Endothelial cell of umbilical vein (primary cell): ENCODE data around the gene OTULIN. TPM values are rescaled to one million over a fixed set of nuclear protein-coding genes. Genes with fewer than 3 reads are reported as not detected.

Experiments
- BruUV-seq: library from RNA; stranded (reverse); fragments of 400-500 nt; replicated peaks from 2 replicates; lab custom pipeline; 2021; lab: Mats Ljungman, UMichigan
- CTCF ChIA-PET: fragments of 300-600, 350-600 bp; sonication (Branson Sonifier 250); formaldehyde crosslinking; loops from one replicate; lab custom pipeline; 2021; ENCODE audit warnings: antibody characterized with exemption, inconsistent platforms; lab: Charles Lee
- POLR2A ChIA-PET: fragments of 300-600, 350-600 bp; sonication (Branson Sonifier 250); formaldehyde crosslinking; loops from one replicate; lab custom pipeline; 2021; ENCODE audit warnings: antibody characterized with exemption, inconsistent platforms; lab: Charles Lee
- DNase-seq: peaks from one replicate; pipeline ENCODE4 v3.0.0-alpha.2; 2011; ENCODE audit warnings: low read depth, low spot score
- FAIRE-seq: peaks from 2 replicates; lab custom pipeline; 2011; peaks lifted over from hg19 to GRCh38; lab: Jason Lieb, UNC
- H2AFZ ChIP-seq: 2 replicates; pipeline ENCODE4 v1.6.0; 2012; ENCODE audit warnings: low read depth, low read length, control low read depth, inconsistent platforms
- H3K27ac ChIP-seq: 2 replicates; pipeline ENCODE4 v1.5.1; 2011; ENCODE audit warnings: low read depth, mild to moderate bottlenecking, control low read depth, low read length, moderate library complexity; ENCODE audit not compliant: insufficient read depth
- H3K27me3 ChIP-seq, 2 experiments: 2 replicates each; pipeline versions ENCODE4 v1.6.0 to v1.6.1; 2011; ENCODE audit warnings: low read length in 2 of 2, mixed read lengths in 1 of 2; ENCODE audit not compliant: control insufficient read depth in 2 of 2, insufficient read depth in 2 of 2
- H3K36me3 ChIP-seq, 2 experiments: 2 replicates in 1 of 2; 3 replicates in 1 of 2; pipeline ENCODE4 v1.5.1; 2011; ENCODE audit warnings: low read length in 2 of 2, mild to moderate bottlenecking in 1 of 2, moderate library complexity in 1 of 2; ENCODE audit not compliant: control insufficient read depth in 2 of 2, insufficient read depth in 2 of 2; ENCODE audit errors: extremely low read depth in 1 of 2
- H3K4me1 ChIP-seq: 3 replicates; pipeline ENCODE4 v1.5.1; 2011; ENCODE audit warnings: mild to moderate bottlenecking, low read length; ENCODE audit not compliant: control insufficient read depth, insufficient read depth; ENCODE audit errors: extremely low read depth
- H3K4me2 ChIP-seq: 2 replicates; pipeline ENCODE4 v1.6.1; 2011; ENCODE audit warnings: low read length, control low read depth, mixed read lengths; ENCODE audit not compliant: insufficient read depth
- H3K4me3 ChIP-seq, 3 experiments: fragments of 200-600 bp in 1 of 3; sonication (generic), shearing (Covaris generic) in 1 of 3; replicated peaks in 1 of 3; 2 replicates each; pipeline ENCODE4 v1.5.1; 2011 to 2016; ENCODE audit warnings: control low read depth in 3 of 3, low read length in 3 of 3, mild to moderate bottlenecking in 2 of 3, inconsistent platforms in 1 of 3, low read depth in 1 of 3, moderate library complexity in 1 of 3; ENCODE audit not compliant: insufficient read depth in 1 of 3
- H3K79me2 ChIP-seq: 2 replicates; pipeline ENCODE4 v1.6.0; 2012; ENCODE audit warnings: low read length, inconsistent platforms; ENCODE audit not compliant: control insufficient read depth, insufficient read depth
- H3K9ac ChIP-seq: replicated peaks from 2 replicates; pipeline ENCODE3; 2011; ENCODE audit warnings: low read length, control low read depth; ENCODE audit not compliant: insufficient read depth; ENCODE audit errors: extremely low read depth
- H3K9me1 ChIP-seq: replicated peaks from 3 replicates; pipeline ENCODE4 v1.6.0; 2011; ENCODE audit warnings: mild to moderate bottlenecking, low read length; ENCODE audit not compliant: control insufficient read depth, insufficient read depth; ENCODE audit errors: extremely low read depth
- H3K9me3 ChIP-seq: replicated peaks from 2 replicates; pipeline ENCODE4 v1.5.1; 2012; ENCODE audit warnings: low read length, inconsistent platforms; ENCODE audit not compliant: control insufficient read depth, insufficient read depth
- H4K20me1 ChIP-seq: replicated peaks from 2 replicates; pipeline ENCODE3; 2011; ENCODE audit warnings: mild to moderate bottlenecking, low read length; ENCODE audit not compliant: control insufficient read depth, insufficient read depth; ENCODE audit errors: extremely low read depth
- CTCF ChIP-seq, 2 donors: IDR thresholded peaks; 1 replicate in 1 of 2; 2 replicates in 1 of 2; pipeline ENCODE4 v1.5.1; 2011; ENCODE audit warnings: low read length in 2 of 2, mild to moderate bottlenecking in 2 of 2, moderate library complexity in 2 of 2, control low read depth in 1 of 2, inconsistent platforms in 1 of 2, low read depth in 1 of 2; ENCODE audit not compliant: insufficient read depth in 1 of 2; ENCODE audit errors: extremely low read depth in 1 of 2
- EZH2 ChIP-seq: IDR thresholded peaks from 2 replicates; pipeline ENCODE4 v1.6.1; 2012; ENCODE audit warnings: borderline replicate concordance, low read depth, mild to moderate bottlenecking, moderate library complexity, low read length, inconsistent platforms; ENCODE audit not compliant: severe bottlenecking
- FOS ChIP-seq: IDR thresholded peaks from 2 replicates; pipeline ENCODE4 v1.6.1; 2011; ENCODE audit warnings: mild to moderate bottlenecking, low read length, moderate library complexity, borderline replicate concordance; ENCODE audit not compliant: insufficient read depth
- GATA2 ChIP-seq: IDR thresholded peaks from 2 replicates; pipeline ENCODE4 v1.7.0; 2011; ENCODE audit warnings: low read depth, mild to moderate bottlenecking, moderate library complexity, mixed read lengths, low read length; ENCODE audit not compliant: insufficient read length, insufficient read depth
- JUN ChIP-seq: IDR thresholded peaks from 2 replicates; pipeline ENCODE4 v1.6.1; 2011; ENCODE audit warnings: borderline replicate concordance, low read depth; ENCODE audit not compliant: insufficient read length, insufficient read depth
- MAX ChIP-seq: IDR thresholded peaks from 2 replicates; pipeline ENCODE4 v1.6.1; 2011; ENCODE audit not compliant: insufficient read depth, insufficient read length
- MYC ChIP-seq: IDR thresholded peaks from one replicate; pipeline ENCODE4 v1.6.1; 2011; ENCODE audit warnings: mild to moderate bottlenecking, low read depth, low read length
- POLR2A ChIP-seq: IDR thresholded peaks from 2 replicates; pipeline ENCODE4 v1.6.1; 2012; ENCODE audit warnings: low read depth, mild to moderate bottlenecking, control low read depth, low read length
- POLR2AphosphoS5 ChIP-seq: IDR thresholded peaks from 2 replicates; pipeline ENCODE4 v1.6.1; 2012; ENCODE audit warnings: low read depth, mild to moderate bottlenecking, control low read depth, low read length, moderate library complexity; ENCODE audit not compliant: insufficient read depth
- dilution Hi-C: fragments of 300-500 bp; cut with MboI; formaldehyde crosslinking; loops from one replicate; pipeline ENCODE4 v1.15.0; 2019; ENCODE audit warnings: low sequenced_read_pairs; ENCODE audit not compliant: extremely low pct_ligation_motif_present
- intact Hi-C: fragments of 100-400 bp; cut with micrococcal nuclease; formaldehyde crosslinking; loops from one replicate; pipeline ENCODE4 v1.10.0; 2022
- polyA plus RNA-seq, 4 experiments: library from polyadenylated mRNA; depleted of rRNA in 3 of 4; stranded (reverse) in 3 of 4; unstranded in 1 of 4; fragments of >200 nt; gene quantifications; 2 replicates each; pipeline versions ENCODE4 v1.2.1 to v1.2.3, GENCODE V29; 2011 to 2012; ENCODE audit warnings: missing spikeins in 1 of 4
- total RNA-seq: library from RNA; stranded (reverse); gene quantifications from 2 replicates; pipeline ENCODE4 v1.2.3, GENCODE V29; 2021

The OTULIN gene
- total and polyA plus RNA-seq, 2 donors (not counting 3 experiments of a cell fraction or from before 2014, with no cell fraction given) = 7.8 to 30.2 TPM

GRCh38 chr5:14730466-14730865 is 65.9 kb downstream of the OTULIN start:
- Histone ChIP-seq H3K79me2 (no peaks in the 10 kb centered on the region), H3K9ac (no peak overlapping the region), H3K4me1 (no peaks in the 10 kb centered on the region), H3K9me1 (no peaks in the 10 kb centered on the region), H3K4me3 (no peak overlapping the region), H2AFZ (no peak overlapping the region), H3K36me3 (no peaks in the 10 kb centered on the region), H4K20me1 (no peaks in the 10 kb centered on the region), H3K4me2 (no peak overlapping the region), H3K27ac (no peak overlapping the region), H3K9me3 (no peaks in the 10 kb centered on the region), H3K27me3 (no peaks in the 10 kb centered on the region)
- TF ChIP-seq POLR2AphosphoS5 (no peak), GATA2 (no peak), FOS (no peak), POLR2A (no peak), MYC (no peak), EZH2 (no peak)
- FAIRE-seq (no peak), DNase-seq (no peak)
- POLR2A ChIA-PET = no interaction called here
- intact Hi-C loops (no loop called here), dilution Hi-C loops (loop anchor here (25.0 kb wide), 1 partner anchor 282 kb away; no protein-coding TSS in a partner anchor)
- CTCF ChIA-PET = interaction anchor here (10.2 kb wide), 1 partner anchor 273 kb away, joined by 168 read pairs; no protein-coding TSS in a partner anchor
- BruUV-seq = no TSS peak

- Histone ChIP-seq H3K4me3 (no peak overlapping the region), H4K20me1 (no peaks in the 10 kb centered on the region), H3K9ac (no peak overlapping the region), H2AFZ (no peak overlapping the region), H3K36me3 (no peaks in the 10 kb centered on the region), H3K9me1 (no peaks in the 10 kb centered on the region), H3K9me3 (no peaks in the 10 kb centered on the region), H3K27me3 (no peaks in the 10 kb centered on the region), H3K27ac (no peak overlapping the region), H3K4me2 (no peak overlapping the region), H3K4me1 (no peaks in the 10 kb centered on the region), H3K79me2 (no peaks in the 10 kb centered on the region)
- no TSS peak for BruUV-seq
- DNase-seq (no peak), FAIRE-seq (no peak)
- TF ChIP-seq POLR2A = no peak
- TF ChIP-seq CTCF (IDR thresholded peaks at IDR 0.05; ENCODE audit: extremely low read depth in 1 of 2, insufficient read depth in 1 of 2, low read depth in 1 of 2, low read length in 2 of 2) = no peak
- TF ChIP-seq FOS = no peak
- no peak for TF ChIP-seq POLR2AphosphoS5
- no peak for TF ChIP-seq MAX
- TF ChIP-seq MYC = no peak
- no peak for TF ChIP-seq EZH2
- TF ChIP-seq JUN = no peak
- TF ChIP-seq GATA2 = no peak
- POLR2A ChIA-PET = no interaction called here
- intact Hi-C loops (no loop called here), dilution Hi-C loops (loop anchor here (25.0 kb wide), 1 partner anchor 281 kb away; no protein-coding TSS in a partner anchor)
- CTCF ChIA-PET = interaction anchor here (1.2 to 2.4 kb wide), 5 partner anchors 46 to 274 kb away, joined by 4 to 14 read pairs (median 6); partner anchors contain the start of gene ANKH
Measured at GRCh38 chr5:14730881-14731280, 66.4 kb downstream of the OTULIN start.
